NCI-H510A treated with DMSO at 0.1 percent for 48 hours (cell line): Measurements from ENCODE around the gene BIRC7.

Source experiments
- DNase-seq: peaks from one replicate; lab custom pipeline; 2025; lab: John Stamatoyannopoulos, UW

Gene BIRC7

GRCh38 chr20:63225082-63225454 is 10.6 kb upstream of the BIRC7 start:
- no peak for DNase-seq

GRCh38 chr20:63226042-63226943 is 9.4 kb upstream of the BIRC7 start:
- no peak for DNase-seq

GRCh38 chr20:63227260-63227659 is 8.4 kb upstream of the BIRC7 start:
- DNase-seq: no peak

GRCh38 chr20:63228806-63229205 is 6.9 kb upstream of the BIRC7 start:
- no peak for DNase-seq

- DNase-seq: peak; percentile 10
Observed at GRCh38 chr20:63230800-63231268, 4.9 kb upstream of the BIRC7 start.

- DNase-seq: no peak
Observed at GRCh38 chr20:63232235-63233060, 3.3 kb upstream of the BIRC7 start.

GRCh38 chr20:63233061-63233344 is 2.7 kb upstream of the BIRC7 start:
- no peak for DNase-seq

GRCh38 chr20:63233924-63234323 is 1.8 kb upstream of the BIRC7 start:
- DNase-seq: no peak

GRCh38 chr20:63234693-63235398 is 859 bp upstream of the BIRC7 start:
- peak; percentile 36 for DNase-seq

GRCh38 chr20:63236116-63236837 is 572 bp downstream of the BIRC7 start:
- DNase-seq: no peak

- DNase-seq: no peak
Observed at GRCh38 chr20:63238031-63238430, 2.3 kb downstream of the BIRC7 start.

- DNase-seq: no peak
Observed at GRCh38 chr20:63238514-63239125, 2.9 kb downstream of the BIRC7 start.

GRCh38 chr20:63239431-63239830 is 3.7 kb downstream of the BIRC7 start:
- DNase-seq: no peak

- no peak for DNase-seq
Observed at GRCh38 chr20:63240004-63240403, 4.3 kb downstream of the BIRC7 start.

- no peak for DNase-seq
Observed at GRCh38 chr20:63241272-63241671, 5.6 kb downstream of the BIRC7 start.

- DNase-seq: no peak
Observed at GRCh38 chr20:63242736-63243135, 7.0 kb downstream of the BIRC7 start.

- DNase-seq: no peak
Observed at GRCh38 chr20:63243604-63244247, 8.0 kb downstream of the BIRC7 start.

- no peak for DNase-seq
Observed at GRCh38 chr20:63244468-63244867, 8.8 kb downstream of the BIRC7 start.

- peak; percentile 41 for DNase-seq
Observed at GRCh38 chr20:63246490-63247288, 11.0 kb downstream of the BIRC7 start.

GRCh38 chr20:63247671-63248228 is 12.0 kb downstream of the BIRC7 start:
- no peak for DNase-seq
